Neural cell (in vitro differentiated cells): ENCODE measurements around the gene RAB21. TPM values are rescaled to one million over a fixed set of nuclear protein-coding genes. Genes with fewer than 3 reads are reported as not detected.

Experiments
- H2AFZ ChIP-seq: fragments of 200-600, 300-800 bp; sonication (generic), shearing (Covaris generic); 2 replicates; pipeline ENCODE4 v1.6.0; 2014; ENCODE audit warnings: low read depth, mild to moderate bottlenecking, antibody characterized with exemption, low read length, moderate library complexity
- H3F3A ChIP-seq: fragments of 200-600 bp; shearing (Covaris generic); 2 replicates; pipeline ENCODE4 v1.6.1; 2016; ENCODE audit warnings: mild to moderate bottlenecking, moderate library complexity, mixed read lengths, antibody characterized with exemption, low read length; ENCODE audit not compliant: insufficient read depth, poor library complexity, severe bottlenecking
- H3K27ac ChIP-seq: fragments of 200-600, 300-800 bp; sonication (generic), shearing (Covaris generic); 2 replicates; pipeline ENCODE4 v1.5.1; 2014; ENCODE audit warnings: mild to moderate bottlenecking, low read length, moderate library complexity
- H3K27me3 ChIP-seq: fragments of 300-800, 200-600 bp; sonication (generic), shearing (Covaris generic); 2 replicates; pipeline ENCODE4 v1.6.0; 2014; ENCODE audit warnings: mild to moderate bottlenecking, low read depth, low read length, moderate library complexity; ENCODE audit not compliant: insufficient read depth
- H3K36me3 ChIP-seq: fragments of 300-800, 200-600 bp; sonication (generic), shearing (Covaris generic); 2 replicates; pipeline ENCODE4 v1.5.1; 2014; ENCODE audit warnings: mild to moderate bottlenecking, antibody characterized with exemption, low read length, moderate library complexity; ENCODE audit not compliant: insufficient read depth
- H3K4me2 ChIP-seq: fragments of 300-800, 200-600 bp; sonication (generic), shearing (Covaris generic); 2 replicates; pipeline ENCODE4 v1.6.0; 2014; ENCODE audit warnings: mild to moderate bottlenecking, low read length
- H3K4me3 ChIP-seq: fragments of 300-800, 200-600 bp; sonication (generic), shearing (Covaris generic); 2 replicates; pipeline ENCODE4 v1.5.1; 2014; ENCODE audit warnings: mild to moderate bottlenecking, low read length, moderate library complexity
- H3K79me2 ChIP-seq: fragments of 200-600 bp; shearing (Covaris generic); replicated peaks from 2 replicates; pipeline ENCODE4 v1.6.0; 2014; ENCODE audit warnings: mild to moderate bottlenecking, low read length, moderate library complexity; ENCODE audit not compliant: insufficient read depth
- H3K9ac ChIP-seq: fragments of 300-800, 200-600 bp; sonication (generic), shearing (Covaris generic); 2 replicates; pipeline ENCODE4 v1.6.1; 2016; ENCODE audit warnings: mild to moderate bottlenecking, low read length, mixed read lengths
- H3K9me2 ChIP-seq: fragments of 200-600 bp; shearing (Covaris generic); 2 replicates; pipeline ENCODE4 v1.6.1; 2016; ENCODE audit warnings: mild to moderate bottlenecking, low read length, mixed read lengths; ENCODE audit not compliant: insufficient read depth
- H3K9me3 ChIP-seq: fragments of 200-600, 300-800 bp; sonication (generic), shearing (Covaris generic); 2 replicates; pipeline ENCODE4 v1.6.1; 2016; ENCODE audit warnings: mild to moderate bottlenecking, mixed run types, low read length, moderate library complexity, mixed read lengths
- H4K20me1 ChIP-seq: fragments of 200-600 bp; shearing (Covaris generic); 2 replicates; pipeline ENCODE4 v1.6.1; 2016; ENCODE audit warnings: mild to moderate bottlenecking, mixed run types; ENCODE audit not compliant: insufficient read depth
- CTCF ChIP-seq: fragments of 450-650 bp; IDR thresholded peaks from 2 replicates; pipeline ENCODE4 v1.5.1; 2014; ENCODE audit warnings: antibody characterized with exemption, mild to moderate bottlenecking, moderate library complexity; ENCODE audit not compliant: poor library complexity, severe bottlenecking
- EP300 ChIP-seq: fragments of 450-650 bp; conservative IDR thresholded peaks from 2 replicates; pipeline ENCODE4 v1.6.1; 2014; ENCODE audit warnings: antibody characterized with exemption, mild to moderate bottlenecking, moderate library complexity; ENCODE audit not compliant: poor library complexity, severe bottlenecking
- EZH2 ChIP-seq: fragments of 200-600, 300-800 bp; shearing (Covaris generic), sonication (generic); IDR thresholded peaks from 2 replicates; pipeline ENCODE4 v1.6.1; 2014; ENCODE audit warnings: antibody characterized with exemption, low read length, borderline replicate concordance, mild to moderate bottlenecking; ENCODE audit not compliant: insufficient read depth, poor library complexity, severe bottlenecking
- MXI1 ChIP-seq: fragments of 450-650 bp; conservative IDR thresholded peaks from 2 replicates; pipeline ENCODE4 v1.6.1; 2014; ENCODE audit warnings: antibody characterized with exemption, mild to moderate bottlenecking; ENCODE audit not compliant: poor library complexity, severe bottlenecking
- POLR2AphosphoS5 ChIP-seq: IDR thresholded peaks from 2 replicates; pipeline ENCODE4 v1.6.1; 2012
- RAD21 ChIP-seq: fragments of 450-650 bp; conservative IDR thresholded peaks from 2 replicates; pipeline ENCODE4 v1.6.1; 2014; ENCODE audit warnings: antibody characterized with exemption, mild to moderate bottlenecking, moderate library complexity
- REST ChIP-seq: IDR thresholded peaks from 2 replicates; pipeline ENCODE4 v1.6.1; 2012; ENCODE audit warnings: borderline replicate concordance
- SMC3 ChIP-seq: fragments of 450-650 bp; conservative IDR thresholded peaks from 2 replicates; pipeline ENCODE4 v1.6.1; 2014; ENCODE audit warnings: antibody characterized with exemption, mild to moderate bottlenecking, moderate library complexity; ENCODE audit not compliant: poor library complexity
- TAF1 ChIP-seq: IDR thresholded peaks from 2 replicates; pipeline ENCODE4 v1.6.1; 2012; ENCODE audit warnings: low read depth
- polyA plus RNA-seq: library from polyadenylated mRNA; depleted of rRNA; stranded (reverse); fragments of >200 nt; gene quantifications from 2 replicates; pipeline ENCODE4 v1.2.3, GENCODE V29; 2014

The RAB21 gene
- polyA plus RNA-seq, 1 donor from 2014 or later, result 26.3 TPM

- Histone ChIP-seq H3K27ac (no peak overlapping the region), H3K9ac (no peak overlapping the region), H3K9me2 (no peaks in the 10 kb centered on the region), H3K4me3 (no peak overlapping the region), H3F3A (no peaks in the 10 kb centered on the region), H2AFZ (no peak overlapping the region), H3K9me3 (no peaks in the 10 kb centered on the region), H3K36me3 (no peaks in the 10 kb centered on the region), H3K79me2 (no peaks in the 10 kb centered on the region), H3K4me2 (no peak overlapping the region), H4K20me1 (no peaks in the 10 kb centered on the region), H3K27me3 (no peaks in the 10 kb centered on the region)
- no peak for TF ChIP-seq REST
- no peak for TF ChIP-seq EZH2
- no peak for TF ChIP-seq TAF1
- no peak for TF ChIP-seq CTCF
- no peak for TF ChIP-seq RAD21
- no peak for TF ChIP-seq EP300
- TF ChIP-seq MXI1, result no peak
- no peak for TF ChIP-seq POLR2AphosphoS5
- no peak for TF ChIP-seq SMC3
These were observed 23.7 kb upstream of the RAB21 start for GRCh38 chr12:71730936-71731335.

GRCh38 chr12:71731439-71732356 is 23.0 kb upstream of the RAB21 start:
- Histone ChIP-seq H3K36me3 (no peaks in the 10 kb centered on the region), H3K9ac (no peak overlapping the region), H3K79me2 (no peaks in the 10 kb centered on the region), H4K20me1 (no peaks in the 10 kb centered on the region), H3K27me3 (no peaks in the 10 kb centered on the region), H3K9me3 (no peaks in the 10 kb centered on the region), H3K4me2 (no peak overlapping the region), H3K4me3 (no peak overlapping the region), H3K9me2 (no peaks in the 10 kb centered on the region), H2AFZ (no peak overlapping the region), H3K27ac (no peak overlapping the region), H3F3A (no peaks in the 10 kb centered on the region)
- TF ChIP-seq REST (no peak), MXI1 (no peak), EZH2 (no peak)
